ENCODE results near the gene TRMT61B.

Gene TRMT61B

GRCh38 chr2:28855977-28856376 lies 14.1 kb downstream of the TRMT61B start:
- no peak for DNase-seq (ENCODE audit: low read depth)

GRCh38 chr2:28855193-28855592 lies 14.9 kb downstream of the TRMT61B start:
- no peak for DNase-seq (ENCODE audit: low read depth)

GRCh38 chr2:28842042-28842441 lies 28.1 kb downstream of the TRMT61B start:
- DNase-seq (ENCODE audit: low read depth): no peak

- DNase-seq (ENCODE audit: low read depth): no peak
Measured at GRCh38 chr2:28838971-28839370, 31.1 kb downstream of the TRMT61B start.

GRCh38 chr2:28835781-28836180 lies 34.3 kb downstream of the TRMT61B start:
- no peak for DNase-seq (ENCODE audit: low read depth)

- no peak for DNase-seq (ENCODE audit: low read depth)
Measured at GRCh38 chr2:28833740-28834470, 36.2 kb downstream of the TRMT61B start.

- DNase-seq (ENCODE audit: low read depth): no peak
Measured at GRCh38 chr2:28828382-28828781, 41.7 kb downstream of the TRMT61B start.

- no peak for DNase-seq (ENCODE audit: low read depth)
Measured at GRCh38 chr2:28824870-28825269, 45.2 kb downstream of the TRMT61B start.

GRCh38 chr2:28824207-28824606 lies 45.9 kb downstream of the TRMT61B start:
- no peak for DNase-seq (ENCODE audit: low read depth)

- DNase-seq (ENCODE audit: low read depth): no peak
Measured at GRCh38 chr2:28822036-28822435, 48.1 kb downstream of the TRMT61B start.

GRCh38 chr2:28821295-28821958 lies 48.7 kb downstream of the TRMT61B start:
- peak; percentile 53 for DNase-seq (ENCODE audit: low read depth)

GRCh38 chr2:28818053-28818452 lies 52.1 kb downstream of the TRMT61B start:
- DNase-seq (ENCODE audit: low read depth): no peak

- DNase-seq (ENCODE audit: low read depth): peak; percentile 74
Measured at GRCh38 chr2:28810384-28811285, 59.5 kb downstream of the TRMT61B start, which contains the start of gene SPDYA. Gene SPDYA, plus strand, starts transcription at chr2:28810834. Its CDS starts 5,181 bp downstream, at chr2:28816015.

GRCh38 chr2:28809927-28810326 lies 60.2 kb downstream of the TRMT61B start:
- no peak for DNase-seq (ENCODE audit: low read depth)

- DNase-seq (ENCODE audit: low read depth): no peak
Measured at GRCh38 chr2:28802975-28803429, 67.1 kb downstream of the TRMT61B start.

- no peak for DNase-seq (ENCODE audit: low read depth)
Measured at GRCh38 chr2:28801726-28802125, 68.4 kb downstream of the TRMT61B start.

All from stimulated activated CD4-positive, alpha-beta T cell treated with anti-CD3 and anti-CD28 coated beads, Interleukin-2, amount 100 ng/mL, for 4 hours (primary cell).